H9 (cell line): ENCODE measurements around the gene WDR31. TPM values are rescaled to one million over a fixed set of nuclear protein-coding genes. Genes with fewer than 3 reads are reported as not detected.

Source experiments
- DNase-seq: peaks from one replicate; pipeline ENCODE4 v3.0.0-alpha.2; 2017
- H2AFZ ChIP-seq: one replicate; pipeline ENCODE4 v1.6.1; 2013; ENCODE audit warnings: mild to moderate bottlenecking, low read length, control low read depth, moderate library complexity
- H2AK5ac ChIP-seq: 2 replicates; pipeline ENCODE4 v1.6.1; 2013; ENCODE audit warnings: low read length, control low read depth, mixed read lengths; ENCODE audit not compliant: insufficient read length
- H2BK120ac ChIP-seq: one replicate; pipeline ENCODE4 v1.6.1; 2013; ENCODE audit warnings: low read depth, mild to moderate bottlenecking, low read length, control low read depth, inconsistent platforms; ENCODE audit not compliant: poor library complexity, severe bottlenecking
- H2BK12ac ChIP-seq: 2 replicates; pipeline ENCODE4 v1.6.1; 2013; ENCODE audit warnings: low read length, control low read depth, mixed read lengths, low read depth; ENCODE audit not compliant: insufficient read length
- H2BK15ac ChIP-seq: 2 replicates; pipeline ENCODE4 v1.6.1; 2013; ENCODE audit warnings: low read depth, low read length, control low read depth
- H2BK20ac ChIP-seq: one replicate; pipeline ENCODE4 v1.6.1; 2013; ENCODE audit warnings: low read depth, mild to moderate bottlenecking, low read length, control low read depth, inconsistent platforms; ENCODE audit not compliant: poor library complexity, severe bottlenecking
- H2BK5ac ChIP-seq: 2 replicates; pipeline ENCODE4 v1.6.1; 2013; ENCODE audit warnings: low read length, control low read depth, mixed read lengths; ENCODE audit not compliant: insufficient read length
- H3K14ac ChIP-seq: 2 replicates; pipeline ENCODE4 v1.6.1; 2013; ENCODE audit warnings: low read length, control low read depth; ENCODE audit not compliant: insufficient read depth
- H3K18ac ChIP-seq: 2 replicates; pipeline ENCODE4 v1.6.1; 2013; ENCODE audit warnings: low read depth, mild to moderate bottlenecking, mixed read lengths, low read length, control low read depth; ENCODE audit not compliant: insufficient read length
- H3K23ac ChIP-seq: 2 replicates; pipeline ENCODE4 v1.6.1; 2013; ENCODE audit warnings: low read length, control low read depth, mixed read lengths, low read depth; ENCODE audit not compliant: insufficient read length
- H3K23me2 ChIP-seq: 2 replicates; pipeline ENCODE4 v1.6.1; 2013; ENCODE audit warnings: low read depth, mild to moderate bottlenecking, mixed read lengths, low read length, control low read depth; ENCODE audit not compliant: insufficient read length, poor library complexity, severe bottlenecking
- H3K27ac ChIP-seq: 2 replicates; pipeline ENCODE4 v1.5.1; 2013; ENCODE audit warnings: low read length, control low read depth, mixed read lengths, low read depth; ENCODE audit not compliant: insufficient read length
- H3K27me3 ChIP-seq: 2 replicates; pipeline ENCODE4 v1.6.1; 2013; ENCODE audit warnings: low read length, control low read depth, inconsistent platforms; ENCODE audit not compliant: insufficient read depth
- H3K4ac ChIP-seq: 2 replicates; pipeline ENCODE4 v1.6.1; 2013; ENCODE audit warnings: low read depth, mild to moderate bottlenecking, control low read depth, inconsistent platforms, low read length, moderate library complexity
- H3K4me1 ChIP-seq: 2 replicates; pipeline ENCODE4 v1.6.1; 2013; ENCODE audit warnings: low read length, control low read depth, inconsistent platforms; ENCODE audit not compliant: insufficient read depth
- H3K4me2 ChIP-seq: 2 replicates; pipeline ENCODE4 v1.6.1; 2013; ENCODE audit warnings: low read length, control low read depth, mixed read lengths; ENCODE audit not compliant: insufficient read length, insufficient read depth
- H3K56ac ChIP-seq: 2 replicates; pipeline ENCODE4 v1.6.1; 2013; ENCODE audit warnings: low read depth, mild to moderate bottlenecking, mixed read lengths, low read length, control low read depth; ENCODE audit not compliant: insufficient read length
- H3K79me1 ChIP-seq: 2 replicates; pipeline ENCODE4 v1.6.1; 2013; ENCODE audit warnings: low read depth, mild to moderate bottlenecking, moderate library complexity, low read length, control low read depth, inconsistent platforms; ENCODE audit not compliant: insufficient read depth, poor library complexity, severe bottlenecking
- H3K79me2 ChIP-seq: 2 replicates; pipeline ENCODE4 v1.6.1; 2013; ENCODE audit warnings: low read length, control low read depth, inconsistent platforms; ENCODE audit not compliant: insufficient read depth
- H3K9ac ChIP-seq: 2 replicates; pipeline ENCODE4 v1.6.1; 2013; ENCODE audit warnings: low read length, control low read depth, mixed read lengths; ENCODE audit not compliant: insufficient read length; ENCODE audit errors: extremely low read depth
- H3K9me3 ChIP-seq: one replicate; pipeline ENCODE4 v1.6.1; 2013; ENCODE audit warnings: low read depth, low read length, inconsistent platforms; ENCODE audit not compliant: control insufficient read depth
- H3T11ph ChIP-seq: one replicate; pipeline ENCODE4 v1.6.1; 2013; ENCODE audit warnings: mild to moderate bottlenecking, low read length, control low read depth, inconsistent platforms
- H4K20me1 ChIP-seq: one replicate; pipeline ENCODE4 v1.6.1; 2013; ENCODE audit not compliant: control insufficient read depth, insufficient read length, insufficient read depth
- H4K5ac ChIP-seq: 2 replicates; pipeline ENCODE4 v1.6.1; 2013; ENCODE audit warnings: low read depth, mild to moderate bottlenecking, mixed read lengths, low read length, control low read depth; ENCODE audit not compliant: insufficient read length
- H4K8ac ChIP-seq: replicated peaks from 2 replicates; pipeline ENCODE4 v1.6.1; 2013; ENCODE audit warnings: low read length, control low read depth, mixed read lengths, low read depth; ENCODE audit not compliant: insufficient read length
- H4K91ac ChIP-seq: 2 replicates; pipeline ENCODE4 v1.6.1; 2013; ENCODE audit warnings: low read depth, mild to moderate bottlenecking, moderate library complexity, mixed read lengths, low read length, control low read depth; ENCODE audit not compliant: insufficient read length
- H3K27ac Mint-ChIP-seq, 3 experiments: 2 replicates in 2 of 3; 3 replicates in 1 of 3; pipeline ENCODE4 v1.8.0; 2020 to 2021; ENCODE audit warnings: mixed read lengths in 3 of 3, mild to moderate bottlenecking in 1 of 3, moderate library complexity in 1 of 3
- H3K27me3 Mint-ChIP-seq: 2 replicates; pipeline ENCODE4 v1.8.0; 2021; ENCODE audit warnings: low read depth, mild to moderate bottlenecking, moderate library complexity, mixed read lengths
- H3K36me3 Mint-ChIP-seq, 3 experiments: 2 replicates in 2 of 3; 3 replicates in 1 of 3; pipeline ENCODE4 v1.8.0; 2020 to 2021; ENCODE audit warnings: low read depth in 3 of 3, mixed read lengths in 3 of 3; ENCODE audit not compliant: insufficient read depth in 1 of 3
- H3K4me1 Mint-ChIP-seq, 2 experiments: 2 replicates each; pipeline ENCODE4 v1.8.0; 2020; ENCODE audit warnings: mixed read lengths in 2 of 2
- H3K4me3 Mint-ChIP-seq, 2 experiments: 2 replicates in 1 of 2; 3 replicates in 1 of 2; pipeline ENCODE4 v1.8.0; 2020 to 2021; ENCODE audit warnings: mild to moderate bottlenecking in 2 of 2, mixed read lengths in 2 of 2, moderate library complexity in 1 of 2
- H3K9me3 Mint-ChIP-seq, 2 experiments: 2 replicates in 1 of 2; 3 replicates in 1 of 2; pipeline ENCODE4 v1.8.0; 2020; ENCODE audit warnings: mild to moderate bottlenecking in 2 of 2, mixed read lengths in 2 of 2, moderate library complexity in 1 of 2
- CTCF ChIP-seq: fragments of 200-600 bp; sonication (generic); conservative IDR thresholded peaks from 3 replicates; pipeline ENCODE4 v1.8.0; 2021; ENCODE audit warnings: antibody characterized with exemption, mild to moderate bottlenecking
- WGBS: extraction: QIAGEN DNeasy Blood & Tissue Kit; methylation state at CpG from one replicate; pipeline ENCODE4 v1.1.7; 2013; ENCODE audit warnings: missing lambda C conversion rate, low lambda C conversion rate, mixed read lengths; ENCODE audit not compliant: insufficient read length; ENCODE audit errors: extremely low coverage; 5-methylcytosine and 5-hydroxymethylcytosine counted together
- total RNA-seq: library from RNA; stranded (reverse); gene quantifications from 2 replicates; pipeline ENCODE4 v1.2.1, GENCODE V29; 2021

The WDR31 gene
- total RNA-seq, 1 experiment from 2014 or later, result 0.72 TPM

GRCh38 chr9:113322671-113323070 lies 17.4 kb downstream of the WDR31 start:
- no CpG with 5 or more reads among the region's 6 CpGs for WGBS
- Histone ChIP-seq H3K14ac (no peak overlapping the region), H4K8ac (no peak overlapping the region), H3K56ac (no peak overlapping the region), H3K4me1 (no peaks in the 10 kb centered on the region), H3T11ph (no peak overlapping the region), H2AK5ac (no peak overlapping the region), H2BK15ac (no peak overlapping the region), H3K4ac (no peak overlapping the region), H3K79me1 (no peaks in the 10 kb centered on the region), H4K20me1 (no peaks in the 10 kb centered on the region), H3K4me2 (no peak overlapping the region), H2BK20ac (no peak overlapping the region), H4K5ac (no peak overlapping the region), H3K79me2 (no peaks in the 10 kb centered on the region), H2BK12ac (no peak overlapping the region), H3K23ac (no peak overlapping the region), H2AFZ (no peak overlapping the region), H3K18ac (no peak overlapping the region), H3K23me2 (no peaks in the 10 kb centered on the region), H3K27me3 (no peaks in the 10 kb centered on the region; the same call in 1 of the 2 replicates), H3K9ac (no peak overlapping the region), H3K27ac (no peak overlapping the region), H4K91ac (no peak overlapping the region), H2BK120ac (no peak overlapping the region), H3K9me3 (no peaks in the 10 kb centered on the region), H2BK5ac (no peak overlapping the region)
- Mint-ChIP-seq H3K4me1 (no peaks in the 10 kb centered on the region; a peak in 1 of 4 replicates), H3K4me3 (no peak overlapping the region; a peak in 1 of 5 replicates), H3K9me3 (no peaks in the 10 kb centered on the region), H3K27me3 (peaks cover 10% of the 10 kb centered on the region), H3K27ac (no peak overlapping the region), H3K36me3 (no peaks in the 10 kb centered on the region)
- no peak for DNase-seq
- no peak for TF ChIP-seq CTCF
